Measurements from ENCODE around the gene MOK.

MOK gene

DNA sequence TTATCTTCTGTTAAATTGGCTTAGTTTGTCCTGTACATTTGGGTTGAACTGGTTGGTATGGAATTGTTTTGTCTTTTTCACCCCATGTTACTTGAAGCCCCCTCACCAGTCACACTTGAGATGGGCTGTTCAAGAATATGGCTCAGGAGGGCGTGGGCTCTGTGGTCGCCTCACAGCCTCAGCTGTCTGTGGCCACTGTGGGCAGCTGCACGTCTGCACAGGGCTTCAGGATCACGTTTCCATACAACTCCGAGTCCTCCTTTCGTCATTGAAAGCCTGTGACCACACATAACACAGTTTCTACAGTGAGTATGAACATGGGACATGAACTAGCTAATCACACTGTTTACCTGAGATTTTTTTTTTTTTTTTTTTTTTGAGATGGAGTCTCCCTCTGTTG, 81.3 kb downstream of the MOK start:
- DNase-seq (ENCODE audit: low read depth), result no peak

DNA sequence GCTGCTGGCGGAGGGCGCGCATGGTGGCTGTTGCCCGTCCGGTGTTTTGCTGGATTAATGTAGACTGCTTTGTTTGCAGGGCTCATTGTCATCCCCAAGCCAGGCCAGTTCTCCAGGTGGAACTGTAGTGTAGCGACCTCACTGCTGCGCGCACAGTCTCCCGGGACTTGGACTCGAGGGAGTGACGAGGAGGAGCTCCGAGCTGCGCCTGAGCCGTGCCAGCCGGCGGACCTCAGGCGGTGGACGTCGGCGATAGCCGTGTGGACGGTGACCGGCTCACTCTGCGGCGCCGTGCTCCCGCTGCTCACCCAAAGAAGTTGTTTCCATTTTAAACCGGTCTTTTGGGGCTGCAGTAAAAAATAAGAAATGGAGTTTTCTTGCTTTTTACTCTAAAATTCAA, 82.2 kb downstream of the MOK start:
- DNase-seq (ENCODE audit: low read depth), result no peak

DNA sequence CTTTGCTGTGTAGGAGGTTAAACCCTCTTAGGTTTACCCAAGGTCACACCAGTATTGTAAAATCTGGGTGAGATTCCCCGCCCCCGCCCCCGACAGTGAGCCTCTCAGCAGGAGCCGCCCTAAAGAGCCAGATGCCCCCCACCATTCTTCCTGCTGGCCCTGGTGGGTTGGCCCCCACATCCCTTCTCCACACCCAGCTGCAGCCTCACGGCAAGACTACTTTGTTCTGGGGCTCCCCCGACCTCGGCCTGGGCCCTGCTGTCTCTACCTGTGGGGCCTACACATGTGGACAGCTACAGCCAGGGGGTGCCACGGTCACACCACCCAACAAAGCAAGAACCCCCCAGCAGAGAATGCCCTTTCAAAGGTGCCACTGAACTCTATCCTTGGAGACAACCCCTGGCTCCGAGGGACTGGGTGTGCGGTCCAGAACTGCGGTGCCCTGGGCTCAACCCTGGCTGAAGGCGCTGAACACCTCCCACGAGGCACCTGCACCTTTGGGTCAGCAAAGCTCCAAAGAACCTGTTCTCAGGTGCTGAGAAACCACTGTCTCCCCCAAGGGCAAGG, 82.9 kb downstream of the MOK start:
- no peak for DNase-seq (ENCODE audit: low read depth)

DNA sequence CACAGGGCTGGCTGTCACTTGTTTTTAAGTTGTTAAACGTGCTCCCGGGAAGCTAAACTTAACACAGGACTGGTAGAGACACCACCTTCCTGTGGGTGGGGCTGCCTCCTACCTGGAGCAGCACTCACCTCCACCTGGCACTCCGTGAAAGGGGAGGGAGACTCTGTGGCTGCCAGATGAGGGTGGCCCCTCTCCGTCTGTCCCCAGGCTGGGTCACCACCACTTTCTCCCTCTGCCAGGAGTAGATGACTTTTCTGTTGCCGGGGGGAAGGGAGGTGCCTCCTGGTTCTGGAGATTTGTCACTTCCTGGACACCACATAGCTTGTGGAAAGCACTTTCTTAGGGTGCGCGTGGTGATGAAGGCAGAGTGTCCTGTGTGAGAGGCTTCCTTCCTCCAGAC, 83.9 kb downstream of the MOK start:
- DNase-seq (ENCODE audit: low read depth), result no peak

DNA sequence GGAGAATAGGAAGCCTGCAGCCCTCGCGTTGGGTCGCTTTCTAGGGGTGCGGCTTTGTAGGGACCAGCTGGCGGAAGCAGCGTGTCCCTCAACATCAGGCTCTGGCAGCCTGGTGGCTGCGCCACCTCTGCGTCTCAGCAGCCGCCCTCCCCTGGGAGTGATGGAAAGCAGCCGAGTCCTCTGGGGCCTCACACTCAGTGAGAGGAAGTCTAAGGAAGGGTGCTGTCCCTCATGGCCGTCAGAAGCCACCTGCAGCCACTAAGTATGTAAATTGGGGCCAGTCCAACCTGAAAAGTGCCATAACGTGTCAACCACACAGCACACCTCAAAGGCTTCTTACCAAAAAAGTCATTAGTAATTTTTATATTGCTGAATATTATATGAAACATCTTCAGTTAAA, 84.9 kb downstream of the MOK start:
- DNase-seq (ENCODE audit: low read depth), result no peak

DNA sequence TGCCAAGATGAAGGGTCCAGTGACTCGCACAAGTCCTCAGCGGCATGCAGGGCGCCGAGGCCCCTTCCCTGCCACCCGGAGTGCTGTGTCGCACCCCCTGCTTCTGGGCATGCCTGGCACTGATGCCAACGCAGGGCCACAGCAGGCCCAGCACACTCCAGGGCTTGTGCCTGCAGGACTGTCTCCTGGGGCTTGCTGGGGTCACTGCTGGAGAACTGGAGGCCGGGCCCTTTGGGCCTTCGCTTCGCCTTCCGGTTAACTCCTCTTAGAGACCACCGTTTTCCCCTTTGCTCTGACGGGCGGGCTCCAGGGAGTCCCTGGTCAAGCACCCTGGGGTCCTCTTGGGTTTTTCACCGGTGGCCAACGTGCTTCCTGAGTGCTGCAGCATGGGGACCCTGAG, 85.6 kb downstream of the MOK start:
- DNase-seq (ENCODE audit: low read depth), result no peak

DNA sequence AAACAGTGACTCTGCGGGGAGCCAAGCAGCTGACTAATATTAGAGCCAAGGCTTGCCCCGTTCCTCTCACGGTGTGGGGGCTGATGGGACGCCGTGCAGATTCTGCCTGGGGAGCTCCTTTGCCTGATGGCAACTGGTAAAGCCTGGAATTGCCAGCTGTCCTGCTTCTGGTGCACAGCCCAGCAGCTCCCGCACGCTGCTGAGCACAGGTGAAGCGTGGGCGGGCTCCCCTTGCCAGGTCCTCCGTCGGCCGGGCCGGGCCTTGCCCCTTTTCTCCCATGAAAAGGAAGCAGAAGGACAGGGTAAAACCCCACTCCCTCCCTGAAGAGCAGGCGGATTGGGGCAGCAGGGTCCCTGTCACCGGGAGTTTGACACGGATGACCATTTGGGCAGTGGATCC, 86.3 kb downstream of the MOK start:
- DNase-seq (ENCODE audit: low read depth), result no peak

DNA sequence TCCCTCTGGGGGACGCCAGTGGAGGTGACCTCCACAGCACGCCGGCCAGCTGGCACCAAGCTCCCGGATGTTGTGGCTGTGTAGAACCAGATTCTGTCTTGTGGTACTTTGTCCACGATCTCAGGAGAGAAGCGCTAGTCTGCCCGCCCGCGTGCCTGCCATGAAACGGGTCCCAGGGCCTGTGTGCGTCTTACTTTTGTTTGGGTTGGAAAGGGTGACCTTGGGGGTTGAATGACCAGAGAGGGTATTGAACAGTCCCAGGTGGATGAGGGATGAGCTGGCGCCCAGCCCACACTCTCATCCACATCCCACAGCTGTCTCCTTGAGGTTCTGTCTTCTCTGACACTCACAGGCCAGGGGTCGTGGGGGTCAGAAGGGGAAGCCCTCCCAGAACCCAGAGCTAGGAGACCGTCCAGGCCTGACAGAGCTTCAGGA, 87.0 kb downstream of the MOK start:
- DNase-seq (ENCODE audit: low read depth), result no peak

DNA sequence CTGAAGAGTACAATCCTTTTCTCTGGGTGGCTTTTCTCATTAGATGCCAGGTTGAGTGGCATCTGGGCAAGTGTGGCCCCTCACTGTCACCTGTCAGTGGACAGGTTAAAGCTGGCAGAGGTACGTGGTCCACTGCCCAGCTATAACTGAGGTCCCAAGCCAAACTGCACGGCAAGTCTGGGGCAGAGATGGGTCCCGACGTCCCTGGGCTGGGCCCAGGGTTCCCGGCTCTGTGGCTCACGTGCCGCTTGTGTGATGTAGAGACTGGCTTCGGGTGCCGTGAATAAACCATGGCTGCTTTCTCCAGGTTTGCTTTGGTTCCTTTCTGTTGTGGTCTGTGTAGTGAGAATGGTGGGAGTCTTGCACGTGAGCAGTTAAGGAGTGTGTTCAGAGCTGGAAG, 87.6 kb downstream of the MOK start:
- DNase-seq (ENCODE audit: low read depth), result no peak

DNA sequence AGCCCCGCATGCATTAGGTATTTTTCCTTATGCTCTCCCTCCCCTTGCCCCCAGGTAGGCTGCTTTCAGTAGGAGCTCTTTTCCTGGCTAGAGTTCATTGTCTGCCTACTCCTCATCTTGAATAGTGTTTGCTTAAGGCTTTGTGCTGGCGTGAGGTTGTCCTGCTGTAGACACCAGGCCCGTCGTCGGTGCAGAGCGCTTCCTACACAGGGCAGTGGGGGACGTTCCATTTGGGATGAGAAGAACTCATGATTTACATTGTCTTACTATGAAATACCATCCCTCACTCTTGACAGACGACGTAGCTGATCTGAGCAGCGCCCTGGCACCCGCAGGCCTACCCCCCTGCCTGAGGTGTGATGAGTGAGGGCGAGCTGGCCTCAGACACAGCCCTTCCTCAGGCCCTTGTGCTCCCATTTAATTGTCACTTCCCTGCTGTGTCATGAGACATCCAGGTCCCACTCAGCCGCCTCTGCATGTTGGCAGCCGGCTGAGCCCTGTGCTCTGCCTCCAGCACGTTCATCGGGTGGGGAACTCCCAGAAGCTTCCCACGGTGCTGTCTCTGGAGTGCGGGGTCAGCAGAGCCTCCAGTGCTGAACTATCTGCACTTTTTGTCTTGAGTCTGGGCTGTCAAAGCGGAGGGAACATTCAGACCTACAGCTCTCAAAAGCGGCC, 89.3 kb downstream of the MOK start:
- DNase-seq (ENCODE audit: low read depth), result no peak

DNA sequence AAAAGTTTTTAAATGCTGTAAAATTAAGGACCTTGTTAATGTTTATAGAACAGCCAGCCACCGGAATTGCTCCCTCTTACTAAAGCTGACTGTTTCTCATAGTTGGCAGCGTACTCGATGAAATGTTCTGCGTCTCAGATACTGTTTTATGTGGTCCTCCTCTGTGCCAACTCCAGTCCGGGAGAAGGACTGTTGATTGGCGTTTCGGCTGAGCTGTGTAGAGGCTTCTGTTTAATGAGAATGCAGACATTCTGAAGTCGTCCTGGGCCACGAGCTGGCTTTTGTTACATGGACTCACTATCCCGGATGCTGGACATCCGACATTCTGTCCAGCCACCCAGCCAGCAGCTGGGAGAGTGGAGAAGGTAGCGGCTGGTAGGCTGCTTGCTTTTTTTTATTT, 89.9 kb downstream of the MOK start:
- no peak for DNase-seq (ENCODE audit: low read depth)

DNA sequence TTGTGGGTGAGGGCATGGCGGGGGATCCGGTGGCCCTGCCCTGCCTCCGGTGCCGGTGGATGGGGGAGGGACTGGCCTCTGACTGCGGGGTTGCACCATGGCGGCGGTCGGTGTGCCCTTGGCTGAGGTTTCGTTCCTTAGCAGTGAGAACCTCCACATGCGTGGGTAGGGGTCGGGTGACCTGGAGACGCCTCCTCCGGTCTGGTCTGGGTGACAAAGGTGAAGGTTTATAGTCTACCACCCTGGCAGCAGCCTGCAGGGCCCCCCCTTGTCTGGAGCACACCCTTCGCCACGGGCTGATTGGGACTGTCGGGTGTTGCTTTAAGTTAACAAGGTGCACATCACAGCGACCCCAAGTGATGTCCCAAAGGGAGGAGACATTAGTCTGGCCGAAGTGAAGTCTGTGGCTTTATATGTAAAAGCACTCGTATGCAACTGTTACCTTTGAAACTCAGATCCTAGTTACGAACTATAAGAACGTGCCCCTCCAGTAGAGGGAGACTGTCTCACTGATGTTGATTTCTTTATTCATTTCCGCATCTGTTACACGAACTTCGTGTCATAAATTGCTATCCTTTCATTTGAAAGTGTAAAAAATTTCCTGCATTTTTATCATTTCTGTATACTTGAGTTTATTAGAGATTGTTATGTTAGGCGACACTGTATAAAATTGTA, 90.8 kb downstream of the MOK start:
- DNase-seq (ENCODE audit: low read depth), result no peak

DNA sequence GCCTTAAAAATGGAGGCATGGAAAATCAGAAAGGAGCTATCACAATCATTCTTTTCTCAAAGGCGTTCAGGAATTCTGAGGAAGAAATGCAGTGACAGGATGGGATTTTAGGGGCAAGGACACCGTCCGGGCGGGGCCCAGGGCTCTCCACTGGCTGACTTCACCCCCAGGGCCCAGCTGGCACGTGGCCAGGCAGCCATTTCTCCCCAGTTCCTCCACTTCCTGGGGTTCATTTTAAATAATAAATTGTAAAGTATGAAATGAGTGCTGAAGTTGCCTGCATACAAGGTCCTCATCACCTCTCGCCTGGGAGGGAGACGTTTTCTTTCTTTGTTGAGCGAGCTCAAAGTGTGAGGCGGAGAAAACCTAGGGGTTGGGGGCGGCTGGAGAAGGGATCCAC, 91.5 kb downstream of the MOK start:
- no peak for DNase-seq (ENCODE audit: low read depth)

DNA sequence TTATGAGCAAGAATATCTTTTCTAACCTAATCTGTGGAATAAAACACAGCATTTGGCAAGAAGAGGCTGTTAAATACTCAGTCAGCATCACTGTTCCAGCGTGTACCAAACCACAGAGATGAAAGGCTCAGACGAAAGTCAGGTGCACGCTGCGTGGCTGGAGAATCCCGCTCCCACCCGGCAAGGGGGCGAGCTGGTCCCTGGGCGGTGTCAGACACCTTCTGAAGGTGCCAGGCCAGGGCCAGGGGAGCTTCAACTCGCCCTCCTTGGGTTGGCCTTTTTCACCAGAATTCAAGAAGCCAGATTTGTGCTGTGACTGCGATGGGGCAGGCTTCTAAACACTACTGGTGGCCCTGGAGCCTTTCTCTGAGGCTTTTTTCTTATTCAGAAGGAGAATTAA, 92.1 kb downstream of the MOK start:
- DNase-seq (ENCODE audit: low read depth), result no peak

DNA sequence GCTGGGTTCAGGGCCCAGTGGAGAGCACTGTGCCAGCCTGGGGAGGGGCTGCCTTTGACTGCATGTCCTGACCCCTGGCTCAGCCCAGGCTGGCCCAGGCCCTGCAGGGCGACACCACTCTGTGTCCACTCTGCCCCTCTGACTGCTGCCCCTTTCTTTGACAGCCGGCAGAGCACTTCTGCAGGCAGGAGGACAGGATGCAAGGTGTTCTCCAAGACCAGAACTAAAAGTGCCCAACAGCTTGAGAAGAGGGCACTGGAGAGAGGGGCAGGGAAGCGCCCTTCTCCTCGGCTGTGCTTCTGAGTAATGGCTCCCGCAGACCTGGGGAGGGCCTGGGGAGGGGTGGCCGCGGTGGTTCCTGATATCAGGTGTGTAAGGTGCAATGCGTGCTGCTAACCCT, 92.6 kb downstream of the MOK start:
- DNase-seq (ENCODE audit: low read depth), result no peak

DNA sequence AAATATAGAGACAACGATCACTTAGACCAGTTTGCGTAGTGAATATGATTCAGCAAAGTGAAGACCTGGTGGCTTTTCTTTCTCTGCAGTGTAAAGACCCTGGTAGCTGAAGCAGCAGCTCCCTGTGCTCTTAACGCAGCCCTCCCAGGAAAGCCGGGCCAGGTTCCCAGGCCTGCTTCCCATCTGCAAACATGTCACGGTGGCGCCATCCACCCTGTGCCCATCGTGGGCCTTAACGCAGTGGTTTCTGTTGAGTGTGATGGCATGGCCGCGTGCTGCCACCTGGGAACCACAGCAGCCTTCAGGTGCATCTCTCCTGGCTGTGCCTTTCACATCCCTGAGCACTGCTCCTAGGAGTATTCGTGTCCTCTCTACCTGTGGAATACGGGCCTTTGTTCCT, 93.7 kb downstream of the MOK start:
- no peak for DNase-seq (ENCODE audit: low read depth)

DNA sequence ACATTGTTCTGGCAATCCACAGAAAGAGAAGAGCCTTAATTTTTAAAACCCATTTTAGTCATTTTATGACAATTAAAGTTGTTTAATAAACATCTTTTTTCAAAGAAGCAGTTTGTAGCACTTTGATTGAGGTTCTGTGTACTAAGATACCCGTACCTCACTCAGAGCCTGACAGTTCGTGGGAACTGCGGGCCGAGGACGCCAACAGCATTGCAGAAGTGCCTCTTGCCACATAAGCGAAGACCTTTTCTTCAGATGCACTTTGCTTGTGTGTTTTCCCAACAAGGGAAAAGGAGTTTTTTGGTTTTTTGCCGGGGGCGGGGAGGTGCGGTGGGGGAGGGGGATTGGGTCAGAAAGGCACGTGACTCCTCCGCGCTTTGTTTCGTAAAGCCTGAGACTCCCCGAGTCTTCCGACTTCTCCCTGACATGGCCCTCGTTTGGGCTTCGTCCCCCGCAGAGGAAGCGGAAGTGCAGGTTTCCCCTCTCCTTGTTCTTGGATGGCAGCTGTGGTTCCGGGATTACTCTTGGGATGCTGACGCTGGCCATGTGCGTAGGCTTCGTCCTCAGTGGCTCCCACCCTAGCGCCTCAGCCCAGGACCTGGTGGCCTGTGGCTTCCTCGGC, 94.4 kb downstream of the MOK start:
- no peak for DNase-seq (ENCODE audit: low read depth)

DNA sequence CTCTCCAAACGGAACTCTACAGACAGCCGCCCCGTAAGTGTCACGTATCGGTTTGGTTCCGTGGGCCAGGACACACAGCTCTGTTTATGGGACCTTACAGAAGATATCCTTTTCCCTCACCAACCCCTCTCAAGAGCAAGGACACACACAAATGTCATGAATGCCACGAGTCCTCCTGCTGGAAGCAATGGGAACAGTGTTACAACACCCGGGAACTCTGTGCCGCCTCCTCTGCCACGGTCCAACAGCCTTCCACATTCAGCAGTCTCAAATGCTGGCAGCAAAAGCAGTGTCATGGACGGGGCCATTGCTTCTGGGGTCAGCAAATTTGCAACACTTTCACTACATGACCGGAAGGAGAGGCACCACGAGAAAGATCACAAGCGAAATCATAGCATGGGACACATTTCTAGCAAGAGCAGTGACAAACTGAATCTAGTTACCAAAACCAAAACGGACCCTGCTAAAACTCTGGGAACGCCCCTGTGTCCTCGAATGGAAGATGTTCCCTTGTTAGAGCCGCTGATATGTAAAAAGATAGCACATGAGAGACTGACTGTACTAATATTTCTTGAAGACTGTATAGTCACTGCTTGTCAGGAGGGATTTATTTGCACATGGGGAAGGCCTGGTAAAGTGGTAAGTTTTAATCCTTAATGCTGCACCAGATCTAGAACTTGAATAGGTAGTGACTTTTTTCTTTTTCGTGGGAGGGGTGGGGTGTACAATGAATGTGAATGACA, 95.6 kb downstream of the MOK start:
- no peak for DNase-seq (ENCODE audit: low read depth)

DNA sequence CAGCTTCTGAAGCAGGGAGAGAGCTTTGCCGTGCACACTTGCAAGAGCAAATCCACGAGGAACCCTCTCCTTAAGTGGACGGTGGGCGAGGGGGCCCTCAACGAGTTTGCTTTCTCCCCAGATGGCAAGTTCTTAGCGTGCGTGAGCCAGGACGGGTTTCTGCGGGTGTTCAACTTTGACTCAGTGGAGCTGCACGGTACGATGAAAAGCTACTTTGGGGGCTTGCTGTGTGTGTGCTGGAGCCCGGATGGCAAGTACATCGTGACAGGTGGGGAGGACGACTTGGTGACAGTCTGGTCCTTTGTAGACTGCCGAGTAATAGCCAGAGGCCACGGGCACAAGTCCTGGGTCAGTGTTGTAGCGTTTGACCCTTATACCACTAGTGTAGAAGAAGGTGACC, 96.2 kb downstream of the MOK start:
- no peak for DNase-seq (ENCODE audit: low read depth)

DNA sequence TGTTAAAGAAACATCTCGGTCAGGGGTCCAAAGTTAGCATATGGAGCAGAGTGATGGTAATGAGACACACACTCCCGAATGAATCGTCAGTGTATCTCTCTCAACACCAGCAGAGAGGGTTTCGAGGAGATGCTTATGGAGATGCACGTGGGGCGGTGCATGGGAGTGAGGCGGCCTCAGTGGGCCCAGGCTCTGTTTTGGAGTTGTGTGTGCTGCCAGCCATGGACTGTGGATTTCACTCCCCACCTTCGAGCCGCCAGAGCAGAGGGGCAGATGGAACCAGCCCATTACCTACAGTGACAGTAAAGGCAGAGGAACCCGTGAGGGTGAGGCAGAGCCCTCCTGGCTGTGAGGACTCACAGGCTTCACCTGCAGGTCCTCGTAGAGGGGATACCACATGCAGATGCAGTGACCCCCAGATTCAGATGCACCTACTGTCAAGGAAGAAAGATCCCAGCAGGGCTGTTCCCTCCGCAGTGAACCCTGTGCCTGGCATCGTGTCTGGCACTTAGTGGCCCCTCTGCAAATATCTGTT, 97.1 kb downstream of the MOK start:
- DNase-seq (ENCODE audit: low read depth), result no peak

DNA sequence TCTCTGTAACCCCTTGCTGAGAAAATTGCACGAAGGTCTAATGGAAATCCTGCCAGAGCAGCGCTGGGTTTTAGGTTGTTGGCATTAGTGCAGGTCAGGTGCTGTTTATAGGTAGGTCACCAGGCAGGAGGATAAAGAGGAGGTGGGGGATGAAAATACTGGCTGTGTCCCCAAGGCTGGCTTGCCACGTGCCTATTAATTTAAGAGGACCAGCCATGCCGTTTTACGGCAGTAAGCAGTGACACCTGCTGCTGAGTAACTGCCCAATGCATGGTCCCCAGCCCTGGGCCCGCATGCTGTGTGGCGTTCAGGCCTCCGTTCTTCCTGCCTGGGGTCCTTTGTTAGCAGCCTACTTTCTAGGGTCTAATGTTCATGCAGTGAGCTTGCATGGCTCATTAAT, 98.0 kb downstream of the MOK start:
- DNase-seq (ENCODE audit: low read depth), result no peak

DNA sequence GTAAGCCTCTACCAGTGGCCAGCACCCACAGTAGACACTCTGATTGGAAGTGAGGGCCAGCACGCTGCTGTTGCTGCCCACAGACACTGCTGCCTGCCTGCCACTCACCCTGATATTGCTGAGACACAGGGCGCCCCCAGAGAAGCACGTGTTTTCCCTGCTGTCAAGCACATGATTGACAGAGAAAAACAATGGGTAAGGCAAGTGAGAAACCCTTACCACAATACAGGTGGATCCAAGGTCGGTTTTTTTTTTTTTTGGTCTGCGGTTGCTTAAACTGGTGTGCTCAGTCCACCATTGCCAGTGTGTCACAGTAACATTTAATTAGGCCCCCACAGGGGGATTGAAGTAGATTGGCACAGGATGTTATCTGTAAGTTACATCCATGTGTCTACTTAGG, 99.4 kb downstream of the MOK start:
- DNase-seq (ENCODE audit: low read depth), result no peak
